ENCODE measurements around the gene MIB2.

MIB2 gene

GRCh38 chr1:1622010-1622787, 6.9 kb downstream of the MIB2 start:
- ATAC-seq (ENCODE audit: insufficient read depth, low read depth) (no peak), DNase-seq (no peak)

GRCh38 chr1:1622788-1623094, 7.4 kb downstream of the MIB2 start:
- H2AFZ ChIP-seq (ENCODE audit: low read depth, low read length), result no peak overlapping the region
- no peak overlapping the region for H3K4me2 ChIP-seq (ENCODE audit: insufficient read depth, low read length)
- H3K9ac ChIP-seq (ENCODE audit: low read depth, low read length), result no peak overlapping the region
- no peak overlapping the region for H3K4me3 ChIP-seq (ENCODE audit: low read depth in 1 of 2, low read length in 2 of 2)
- no peak for ATAC-seq (ENCODE audit: insufficient read depth, low read depth)
- H3K9me3 ChIP-seq (ENCODE audit: insufficient read depth, low read length, severe bottlenecking), result no peaks in the 10 kb centered on the region
- peaks cover 2% of the 10 kb centered on the region; the same call in 1 of the 2 replicates for H3K79me2 ChIP-seq (ENCODE audit: insufficient read depth, low read length)
- no peak for TF ChIP-seq EZH2 (IDR thresholded peaks at IDR 0.05; ENCODE audit: borderline replicate concordance, low read depth, low read length, severe bottlenecking)
- TF ChIP-seq CTCF (IDR thresholded peaks at IDR 0.05; ENCODE audit: borderline replicate concordance, extremely low read depth, low read length, poor library complexity, severe bottlenecking), result no peak
- H3K27ac ChIP-seq (ENCODE audit: low read length), result no peak overlapping the region
- H4K20me1 ChIP-seq (ENCODE audit: insufficient read depth, low read length), result peaks cover 9% of the 10 kb centered on the region; the same call in 1 of the 2 replicates
- no peak for DNase-seq
- 0 out of 2 replicates have a peak, but pooled peaks cover 6% of the 10 kb centered on the region for H3K4me1 ChIP-seq (ENCODE audit: insufficient read depth, low read length)
- peaks cover 11% of the 10 kb centered on the region for H3K36me3 ChIP-seq (ENCODE audit: insufficient read depth, low read length)
- H3K27me3 ChIP-seq (ENCODE audit: insufficient read depth, low read length, poor library complexity), result no peaks in the 10 kb centered on the region

More at GRCh38 chr1:1622010-1622787, 6.9 kb downstream of the MIB2 start:
- Histone ChIP-seq H3K27ac (ENCODE audit: low read length) (no peak overlapping the region), H3K4me3 (ENCODE audit: low read depth in 1 of 2, low read length in 2 of 2) (no peak overlapping the region), H3K4me1 (ENCODE audit: insufficient read depth, low read length) (peaks cover 12% of the 10 kb centered on the region), H2AFZ (ENCODE audit: low read depth, low read length) (no peak overlapping the region), H3K4me2 (ENCODE audit: insufficient read depth, low read length) (no peak overlapping the region), H3K79me2 (ENCODE audit: insufficient read depth, low read length) (peaks cover 2% of the 10 kb centered on the region; the same call in 1 of the 2 replicates), H3K9me3 (ENCODE audit: insufficient read depth, low read length, severe bottlenecking) (no peaks in the 10 kb centered on the region), H3K27me3 (ENCODE audit: insufficient read depth, low read length, poor library complexity) (no peaks in the 10 kb centered on the region), H3K9ac (ENCODE audit: low read depth, low read length) (no peak overlapping the region), H4K20me1 (ENCODE audit: insufficient read depth, low read length) (peaks cover 12% of the 10 kb centered on the region; the same call in 1 of the 2 replicates), H3K36me3 (ENCODE audit: insufficient read depth, low read length) (peaks cover 16% of the 10 kb centered on the region)
- TF ChIP-seq CTCF (IDR thresholded peaks at IDR 0.05; ENCODE audit: borderline replicate concordance, extremely low read depth, low read length, poor library complexity, severe bottlenecking), result no peak
- no peak for TF ChIP-seq EZH2 (IDR thresholded peaks at IDR 0.05; ENCODE audit: borderline replicate concordance, low read depth, low read length, severe bottlenecking)

GRCh38 chr1:1623181-1623630, 7.9 kb downstream of the MIB2 start:
- peaks cover 4% of the 10 kb centered on the region for H4K20me1 ChIP-seq (ENCODE audit: insufficient read depth, low read length)
- no peaks in the 10 kb centered on the region for H3K79me2 ChIP-seq (ENCODE audit: insufficient read depth, low read length)
- H3K9ac ChIP-seq (ENCODE audit: low read depth, low read length), result no peak overlapping the region
- 0 out of 2 replicates have a peak, but pooled peaks cover 2% of the 10 kb centered on the region for H3K4me1 ChIP-seq (ENCODE audit: insufficient read depth, low read length)
- no peaks in the 10 kb centered on the region for H3K27me3 ChIP-seq (ENCODE audit: insufficient read depth, low read length, poor library complexity)
- DNase-seq, result no peak
- no peaks in the 10 kb centered on the region for H3K9me3 ChIP-seq (ENCODE audit: insufficient read depth, low read length, severe bottlenecking)
- no peak for TF ChIP-seq EZH2 (IDR thresholded peaks at IDR 0.05; ENCODE audit: borderline replicate concordance, low read depth, low read length, severe bottlenecking)
- no peak for TF ChIP-seq CTCF (IDR thresholded peaks at IDR 0.05; ENCODE audit: borderline replicate concordance, extremely low read depth, low read length, poor library complexity, severe bottlenecking)
- no peak for ATAC-seq (ENCODE audit: insufficient read depth, low read depth)
- no peak overlapping the region for H2AFZ ChIP-seq (ENCODE audit: low read depth, low read length)
- peaks cover 6% of the 10 kb centered on the region; the same call in 1 of the 2 replicates for H3K36me3 ChIP-seq (ENCODE audit: insufficient read depth, low read length)
- no peak overlapping the region for H3K4me2 ChIP-seq (ENCODE audit: insufficient read depth, low read length)
- H3K27ac ChIP-seq (ENCODE audit: low read length), result no peak overlapping the region
- H3K4me3 ChIP-seq (ENCODE audit: low read depth in 1 of 2, low read length in 2 of 2), result no peak overlapping the region

Data from DND-41 (cell line).